Jurkat, Clone E6-1 (cell line): ENCODE results near the gene TAS2R38. TPM values are rescaled to one million over a fixed set of nuclear protein-coding genes. Genes with fewer than 3 reads are reported as not detected.
"Not testable (repeated sequence)": the region's sequence is repeated elsewhere in the genome, so short reads cannot be mapped to it uniquely, and the experiment has no call there.

Experiments
- DNase-seq: peaks from one replicate; pipeline ENCODE4 v3.0.0-alpha.2; 2011; ENCODE audit warnings: low read depth, low spot score
- H3K4me3 ChIP-seq: 2 replicates; pipeline ENCODE4 v1.5.1; 2011; ENCODE audit warnings: mild to moderate bottlenecking, low read length, control low read depth, moderate library complexity
- polyA plus RNA-seq: library from polyadenylated mRNA; unstranded; fragments of >200 nt; gene quantifications from one replicate; pipeline ENCODE4 v1.2.1, GENCODE V29; 2012; ENCODE audit warnings: missing spikeins; ENCODE audit not compliant: insufficient read length, insufficient read depth

Gene TAS2R38
- not detected for polyA plus RNA-seq

- DNase-seq: no peak
- H3K4me3 ChIP-seq: no peak within 1 kb of the TSS
Observed at GRCh38 chr7:141973673-141974072, at the start of gene TAS2R38. Gene TAS2R38 (minus strand): TSS chr7:141973773. CDS start chr7:141973689, 84 bp downstream.

- H3K4me3 ChIP-seq: no peak overlapping the region
- DNase-seq: no peak
Observed at GRCh38 chr7:142018154-142018553, 44.6 kb upstream of the TAS2R38 start.

- no peak overlapping the region for H3K4me3 ChIP-seq
- no peak for DNase-seq
Observed at GRCh38 chr7:142017451-142017850, 43.9 kb upstream of the TAS2R38 start.

GRCh38 chr7:142012825-142013511 lies 39.4 kb upstream of the TAS2R38 start:
- DNase-seq: peak; percentile 7
- no peak overlapping the region for H3K4me3 ChIP-seq

GRCh38 chr7:142010952-142011548 lies 37.5 kb upstream of the TAS2R38 start:
- DNase-seq: no peak
- no peak overlapping the region for H3K4me3 ChIP-seq

- H3K4me3 ChIP-seq: no peak overlapping the region
Observed at GRCh38 chr7:142009187-142009586, 35.6 kb upstream of the TAS2R38 start.

GRCh38 chr7:142006577-142006976 lies 33.0 kb upstream of the TAS2R38 start:
- no peak for DNase-seq

More at GRCh38 chr7:142009187-142009586, 35.6 kb upstream of the TAS2R38 start:
- no peak for DNase-seq

GRCh38 chr7:142002179-142002578 lies 28.6 kb upstream of the TAS2R38 start:
- DNase-seq: no peak
- H3K4me3 ChIP-seq: no peak overlapping the region

More at GRCh38 chr7:142006577-142006976, 33.0 kb upstream of the TAS2R38 start:
- no peak overlapping the region for H3K4me3 ChIP-seq

GRCh38 chr7:142001163-142001874 lies 27.7 kb upstream of the TAS2R38 start:
- no peak overlapping the region for H3K4me3 ChIP-seq
- no peak for DNase-seq

GRCh38 chr7:142000244-142000643 lies 26.7 kb upstream of the TAS2R38 start:
- no peak overlapping the region for H3K4me3 ChIP-seq
- no peak for DNase-seq

GRCh38 chr7:141999058-141999623 lies 25.6 kb upstream of the TAS2R38 start:
- no peak for DNase-seq
- H3K4me3 ChIP-seq: no peak overlapping the region

GRCh38 chr7:141993354-141993753 lies 19.8 kb upstream of the TAS2R38 start:
- no peak for DNase-seq
- H3K4me3 ChIP-seq: no peak overlapping the region

- DNase-seq: no peak
- H3K4me3 ChIP-seq: no peak overlapping the region
Observed at GRCh38 chr7:141992688-141993087, 19.1 kb upstream of the TAS2R38 start.

GRCh38 chr7:141992156-141992555 lies 18.6 kb upstream of the TAS2R38 start:
- H3K4me3 ChIP-seq: no peak overlapping the region
- DNase-seq: no peak

- no peak overlapping the region for H3K4me3 ChIP-seq
- DNase-seq: peak; percentile 26
Observed at GRCh38 chr7:141991140-141991539, 17.6 kb upstream of the TAS2R38 start.

GRCh38 chr7:141990011-141990725 lies 16.6 kb upstream of the TAS2R38 start:
- no peak overlapping the region for H3K4me3 ChIP-seq
- DNase-seq: no peak

GRCh38 chr7:141987803-141988202 lies 14.2 kb upstream of the TAS2R38 start:
- H3K4me3 ChIP-seq, DNase-seq: not testable (repeated sequence)

- no peak for DNase-seq
- no peak overlapping the region for H3K4me3 ChIP-seq
Observed at GRCh38 chr7:141986923-141987322, 13.3 kb upstream of the TAS2R38 start.

GRCh38 chr7:141985926-141986325 lies 12.4 kb upstream of the TAS2R38 start:
- not testable (repeated sequence) for H3K4me3 ChIP-seq, DNase-seq
